Measurements from ENCODE around the gene ANKRD39. TPM values are rescaled to one million over a fixed set of nuclear protein-coding genes. Genes with fewer than 3 reads are reported as not detected.
"Not testable (repeated sequence)": the region's sequence is repeated elsewhere in the genome, so short reads cannot be mapped to it uniquely, and the experiment has no call there.

The ANKRD39 gene
- total and polyA plus RNA-seq, 10 of the 15 experiments (the other 5 are each of a cell fraction or from before 2014, with no cell fraction given), result 7.4 to 36.2 (median 23.7) TPM

DNA sequence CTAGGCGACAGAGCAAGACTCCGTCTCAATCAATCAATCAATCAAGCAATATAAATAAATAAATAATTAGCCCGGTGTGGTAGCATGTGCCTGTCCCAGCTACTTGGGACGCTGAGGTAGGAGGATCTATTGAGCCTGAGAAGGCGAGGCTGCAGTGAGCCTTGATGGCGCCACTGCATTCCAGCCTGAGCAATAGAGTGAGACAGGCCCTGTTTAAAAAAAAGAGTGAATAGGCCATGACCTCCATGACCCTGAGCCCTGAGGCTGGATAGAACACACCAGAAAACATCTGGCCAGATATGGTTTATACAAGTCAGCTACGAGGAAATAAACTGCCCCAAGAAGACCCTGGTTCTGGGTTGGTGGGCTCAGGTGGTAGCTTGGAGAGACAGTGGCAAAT, 32.4 kb upstream of the ANKRD39 start (continued):
- TF ChIP-seq, protein P1, sequence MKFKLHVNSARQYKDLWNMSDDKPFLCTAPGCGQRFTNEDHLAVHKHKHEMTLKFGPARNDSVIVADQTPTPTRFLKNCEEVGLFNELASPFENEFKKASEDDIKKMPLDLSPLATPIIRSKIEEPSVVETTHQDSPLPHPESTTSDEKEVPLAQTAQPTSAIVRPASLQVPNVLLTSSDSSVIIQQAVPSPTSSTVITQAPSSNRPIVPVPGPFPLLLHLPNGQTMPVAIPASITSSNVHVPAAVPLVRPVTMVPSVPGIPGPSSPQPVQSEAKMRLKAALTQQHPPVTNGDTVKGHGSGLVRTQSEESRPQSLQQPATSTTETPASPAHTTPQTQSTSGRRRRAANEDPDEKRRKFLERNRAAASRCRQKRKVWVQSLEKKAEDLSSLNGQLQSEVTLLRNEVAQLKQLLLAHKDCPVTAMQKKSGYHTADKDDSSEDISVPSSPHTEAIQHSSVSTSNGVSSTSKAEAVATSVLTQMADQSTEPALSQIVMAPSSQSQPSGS (IDR thresholded peaks at IDR 0.05; ENCODE audit: low read length), result no peak
- TF ChIP-seq ESRRA (IDR thresholded peaks at IDR 0.05; ENCODE audit: low read length) (no peak), KAT2A (conservative IDR thresholded peaks at IDR 0.05; ENCODE audit: control insufficient read depth, low read depth, low read length) (no peak), ZNF24 (IDR thresholded peaks at IDR 0.05) (no peak), GABPA (IDR thresholded peaks at IDR 0.05; ENCODE audit: low read depth) (no peak), ZNF622 (IDR thresholded peaks at IDR 0.05) (no peak)
- TF ChIP-seq, protein P2, sequence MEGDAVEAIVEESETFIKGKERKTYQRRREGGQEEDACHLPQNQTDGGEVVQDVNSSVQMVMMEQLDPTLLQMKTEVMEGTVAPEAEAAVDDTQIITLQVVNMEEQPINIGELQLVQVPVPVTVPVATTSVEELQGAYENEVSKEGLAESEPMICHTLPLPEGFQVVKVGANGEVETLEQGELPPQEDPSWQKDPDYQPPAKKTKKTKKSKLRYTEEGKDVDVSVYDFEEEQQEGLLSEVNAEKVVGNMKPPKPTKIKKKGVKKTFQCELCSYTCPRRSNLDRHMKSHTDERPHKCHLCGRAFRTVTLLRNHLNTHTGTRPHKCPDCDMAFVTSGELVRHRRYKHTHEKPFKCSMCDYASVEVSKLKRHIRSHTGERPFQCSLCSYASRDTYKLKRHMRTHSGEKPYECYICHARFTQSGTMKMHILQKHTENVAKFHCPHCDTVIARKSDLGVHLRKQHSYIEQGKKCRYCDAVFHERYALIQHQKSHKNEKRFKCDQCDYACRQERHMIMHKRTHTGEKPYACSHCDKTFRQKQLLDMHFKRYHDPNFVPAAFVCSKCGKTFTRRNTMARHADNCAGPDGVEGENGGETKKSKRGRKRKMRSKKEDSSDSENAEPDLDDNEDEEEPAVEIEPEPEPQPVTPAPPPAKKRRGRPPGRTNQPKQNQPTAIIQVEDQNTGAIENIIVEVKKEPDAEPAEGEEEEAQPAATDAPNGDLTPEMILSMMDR (IDR thresholded peaks at IDR 0.05 in 2 of 3, conservative IDR thresholded peaks at IDR 0.05 in 1 of 3; ENCODE audit: control insufficient read depth in 2 of 3, extremely low read depth in 1 of 3, insufficient read depth in 1 of 3, low read depth in 3 of 3, low read length in 3 of 3), result no peak

- in situ Hi-C loops (cut with MboI); intact Hi-C loops (cut with micrococcal nuclease; ENCODE audit: unreplicated experiment); RAD21 ChIA-PET (ENCODE audit: unreplicated experiment): not testable (repeated sequence)
Observed at GRCh38 chr2:96889502-96889901, 31.7 kb upstream of the ANKRD39 start.

More at GRCh38 chr2:96889502-96889901, 31.7 kb upstream of the ANKRD39 start:
- FAIRE-seq; H2AFZ ChIP-seq (ENCODE audit: control insufficient read depth, low read depth, low read length); H3K4me2 ChIP-seq (ENCODE audit: control insufficient read depth, insufficient read depth); H3K9ac ChIP-seq (ENCODE audit: control insufficient read depth, insufficient read depth, low read length); H3K27ac ChIP-seq (ENCODE audit: control insufficient read depth, insufficient read depth); SMC1A ChIA-PET (ENCODE audit: uncharacterized antibody, unreplicated experiment); H3K4me1 ChIP-seq (ENCODE audit: control insufficient read depth, insufficient read depth, low read length); BruUV-seq (replicated peaks); H4K20me1 ChIP-seq (ENCODE audit: control insufficient read depth, insufficient read depth); H3K36me3 ChIP-seq (ENCODE audit: control insufficient read depth in 2 of 2, insufficient read depth in 2 of 2, low read length in 1 of 2); H3K4me3 ChIP-seq; DNase-seq (ENCODE audit: low read depth, low spot score); H3K27me3 ChIP-seq (replicated peaks in 1 of 2; ENCODE audit: control insufficient read depth in 2 of 2, insufficient read depth in 2 of 2, low read length in 1 of 2); H3K9me3 ChIP-seq (replicated peaks; ENCODE audit: control insufficient read depth, insufficient read depth, low read length); CTCF ChIA-PET; H3K79me2 ChIP-seq (ENCODE audit: control insufficient read depth, insufficient read depth, low read length); ATAC-seq: not testable (repeated sequence)
- 58% methylated on average over 5 of the region's 5 CpGs for WGBS (ENCODE audit: insufficient coverage, insufficient replicate concordance, low lambda C conversion rate, missing lambda C conversion rate)
- POLR2A ChIA-PET, result interaction anchor here (0.7 to 1.7 kb wide), 2 partner anchors 15 to 51 kb away, joined by 4 read pairs; no protein-coding TSS in a partner anchor

All from GM12878 (cell line).